B cell (primary cell): ENCODE results near the gene HECTD3. TPM values are rescaled to one million over a fixed set of nuclear protein-coding genes. Genes with fewer than 3 reads are reported as not detected.

Source experiments
- ATAC-seq: fragments of 200-7000 bp; cut with Tn5 transposase; one replicate; pipeline ENCODE4 v1.10.0; 2021; ENCODE audit warnings: low read depth, mild to moderate bottlenecking, moderate number of reproducible peaks, moderate library complexity
- CTCF ChIA-PET: fragments of 350-600 bp; sonication (Branson Sonifier 250); formaldehyde crosslinking; loops from one replicate; lab custom pipeline; 2021; ENCODE audit warnings: antibody characterized with exemption, inconsistent platforms; lab: Charles Lee
- POLR2A ChIA-PET: fragments of 350-600 bp; sonication (Branson Sonifier 250); formaldehyde crosslinking; loops from one replicate; lab custom pipeline; 2021; ENCODE audit warnings: antibody characterized with exemption; lab: Charles Lee
- DNase-seq: peaks from one replicate; pipeline ENCODE4 v3.0.0; 2013
- H2AFZ ChIP-seq: 2 replicates; pipeline ENCODE4 v1.6.1; 2012; ENCODE audit warnings: mild to moderate bottlenecking, low read depth, low read length; ENCODE audit not compliant: insufficient read depth, poor library complexity, severe bottlenecking
- H3K27ac ChIP-seq, 2 donors: 1 replicate in 1 of 2; 2 replicates in 1 of 2; pipeline ENCODE4 v1.5.1; 2012 to 2013; ENCODE audit warnings: low read length in 2 of 2, mild to moderate bottlenecking in 2 of 2, moderate library complexity in 1 of 2
- H3K27me3 ChIP-seq, 4 experiments: fragments of 200-600 bp in 1 of 4; sonication (generic) in 1 of 4; replicated peaks in 1 of 4; 1 replicate in 2 of 4; 2 replicates in 2 of 4; pipeline versions ENCODE4 v1.6.1 to v1.7.0; 2013 to 2016; ENCODE audit warnings: low read length in 3 of 4, mild to moderate bottlenecking in 2 of 4, mixed read lengths in 1 of 4, moderate library complexity in 1 of 4; ENCODE audit not compliant: insufficient read depth in 4 of 4, control insufficient read depth in 3 of 4; ENCODE audit errors: control extremely low read depth in 1 of 4
- H3K36me3 ChIP-seq, 2 experiments: replicated peaks in 1 of 2; 1 replicate in 1 of 2; 2 replicates in 1 of 2; pipeline versions ENCODE4 v1.6.1 to v1.7.1; 2013; ENCODE audit warnings: low read length in 1 of 2; ENCODE audit not compliant: insufficient read depth in 2 of 2, control insufficient read depth in 1 of 2; ENCODE audit errors: control extremely low read depth in 1 of 2, extremely low read depth in 1 of 2
- H3K4me1 ChIP-seq, 2 donors: fragments of 200-600 bp in 1 of 2; sonication (generic) in 1 of 2; 1 replicate in 1 of 2; 2 replicates in 1 of 2; pipeline versions ENCODE4 v1.5.1 to v1.6.1; 2013 to 2017; ENCODE audit warnings: low read length in 2 of 2; ENCODE audit not compliant: control insufficient read depth in 2 of 2, insufficient read depth in 2 of 2
- H3K4me2 ChIP-seq: replicated peaks from 2 replicates; pipeline ENCODE3; 2012; ENCODE audit warnings: mild to moderate bottlenecking, low read depth, low read length; ENCODE audit not compliant: poor library complexity, severe bottlenecking
- H3K4me3 ChIP-seq, 5 experiments: fragments of 200-600 bp in 1 of 5; sonication (generic) in 1 of 5; 1 replicate in 3 of 5; 2 replicates in 2 of 5; pipeline versions ENCODE4 v1.5.1 to v1.7.0; 2011 to 2016; ENCODE audit warnings: low read length in 4 of 5, mild to moderate bottlenecking in 4 of 5, low read depth in 2 of 5, control low read depth in 1 of 5, moderate library complexity in 1 of 5; ENCODE audit not compliant: insufficient read depth in 1 of 5; ENCODE audit errors: control extremely low read depth in 1 of 5, extremely low read depth in 1 of 5
- H3K79me2 ChIP-seq: fragments of 200-600 bp; sonication (generic); one replicate; pipeline ENCODE4 v1.6.0; 2016; ENCODE audit warnings: low read length; ENCODE audit not compliant: control insufficient read depth, insufficient read depth
- H3K9ac ChIP-seq: fragments of 200-600 bp; sonication (generic); 2 replicates; pipeline ENCODE4 v1.6.1; 2017; ENCODE audit warnings: mild to moderate bottlenecking, low read length, moderate library complexity
- H3K9me3 ChIP-seq, 3 donors: one replicate each; pipeline versions ENCODE4 v1.6.1 to v1.7.1; 2013; ENCODE audit warnings: low read length in 2 of 3; ENCODE audit not compliant: control insufficient read depth in 2 of 3, insufficient read depth in 1 of 3; ENCODE audit errors: control extremely low read depth in 1 of 3
- H4K20me1 ChIP-seq: 2 replicates; pipeline ENCODE4 v1.6.0; 2012; ENCODE audit warnings: mild to moderate bottlenecking, low read length; ENCODE audit not compliant: insufficient read depth, control insufficient read depth, poor library complexity, severe bottlenecking
- H3K27ac Mint-ChIP-seq: one replicate; pipeline ENCODE4 v1.8.0; 2021; ENCODE audit warnings: mixed read lengths
- H3K27me3 Mint-ChIP-seq: one replicate; pipeline ENCODE4 v1.8.0; 2021; ENCODE audit warnings: mixed read lengths
- H3K4me1 Mint-ChIP-seq: one replicate; pipeline ENCODE4 v1.8.0; 2021; ENCODE audit warnings: mixed read lengths
- H3K4me3 Mint-ChIP-seq: one replicate; pipeline ENCODE4 v1.8.0; 2021; ENCODE audit warnings: mixed read lengths
- H3K9me3 Mint-ChIP-seq: one replicate; pipeline ENCODE4 v1.8.0; 2022; ENCODE audit warnings: mixed read lengths; ENCODE audit not compliant: insufficient read depth
- EZH2 ChIP-seq: IDR thresholded peaks from 2 replicates; pipeline ENCODE4 v1.6.1; 2012; ENCODE audit warnings: borderline replicate concordance, low read depth, mild to moderate bottlenecking, moderate library complexity, low read length; ENCODE audit not compliant: insufficient read depth, poor library complexity, severe bottlenecking
- WGBS: methylation state at CpG from one replicate; pipeline ENCODE4 v1.1.5; 2013; ENCODE audit warnings: missing lambda C conversion rate; ENCODE audit not compliant: insufficient coverage; 5-methylcytosine and 5-hydroxymethylcytosine counted together
- intact Hi-C: fragments of 100-400 bp; cut with micrococcal nuclease; formaldehyde crosslinking; loops from one replicate; pipeline ENCODE4 v1.10.0; 2022
- polyA plus RNA-seq: library from polyadenylated mRNA; depleted of rRNA; stranded (reverse); fragments of >200 nt; gene quantifications from 2 replicates; pipeline ENCODE4 v1.2.3, GENCODE V29; 2012
- total RNA-seq, 2 donors: library from RNA; stranded (reverse); fragments of 120-200 nt in 1 of 2; gene quantifications; 1 replicate in 1 of 2; 2 replicates in 1 of 2; pipeline versions ENCODE4 v1.2.3 to v1.2.4, GENCODE V29; 2013 to 2022
- TF ChIP-seq, protein P1 (sequence below): fragments of 200-600 bp; IDR thresholded peaks from one replicate; pipeline ENCODE4 v1.8.0; 2022; ENCODE audit warnings: antibody characterized with exemption, mild to moderate bottlenecking

Gene HECTD3
- total and polyA plus RNA-seq, 2 donors (not counting 1 experiment from before 2014, with no cell fraction given): 44.5 to 66.8 TPM

- TF ChIP-seq, protein P1, sequence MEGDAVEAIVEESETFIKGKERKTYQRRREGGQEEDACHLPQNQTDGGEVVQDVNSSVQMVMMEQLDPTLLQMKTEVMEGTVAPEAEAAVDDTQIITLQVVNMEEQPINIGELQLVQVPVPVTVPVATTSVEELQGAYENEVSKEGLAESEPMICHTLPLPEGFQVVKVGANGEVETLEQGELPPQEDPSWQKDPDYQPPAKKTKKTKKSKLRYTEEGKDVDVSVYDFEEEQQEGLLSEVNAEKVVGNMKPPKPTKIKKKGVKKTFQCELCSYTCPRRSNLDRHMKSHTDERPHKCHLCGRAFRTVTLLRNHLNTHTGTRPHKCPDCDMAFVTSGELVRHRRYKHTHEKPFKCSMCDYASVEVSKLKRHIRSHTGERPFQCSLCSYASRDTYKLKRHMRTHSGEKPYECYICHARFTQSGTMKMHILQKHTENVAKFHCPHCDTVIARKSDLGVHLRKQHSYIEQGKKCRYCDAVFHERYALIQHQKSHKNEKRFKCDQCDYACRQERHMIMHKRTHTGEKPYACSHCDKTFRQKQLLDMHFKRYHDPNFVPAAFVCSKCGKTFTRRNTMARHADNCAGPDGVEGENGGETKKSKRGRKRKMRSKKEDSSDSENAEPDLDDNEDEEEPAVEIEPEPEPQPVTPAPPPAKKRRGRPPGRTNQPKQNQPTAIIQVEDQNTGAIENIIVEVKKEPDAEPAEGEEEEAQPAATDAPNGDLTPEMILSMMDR: no peak
- TF ChIP-seq EZH2: no peak
- Histone ChIP-seq H3K36me3 (no peaks in the 10 kb centered on the region), H3K9ac (no peak overlapping the region), H4K20me1 (no peaks in the 10 kb centered on the region), H3K27ac (no peak overlapping the region), H3K4me1 (peaks cover 8 to 11% of the 10 kb centered on the region in 2 donors), H3K27me3 (no peaks in the 10 kb centered on the region), H3K4me2 (no peak overlapping the region), H3K79me2 (no peaks in the 10 kb centered on the region), H2AFZ (no peak overlapping the region), H3K9me3 (no peaks in the 10 kb centered on the region), H3K4me3 (no peak overlapping the region)
- DNase-seq (no peak), ATAC-seq (no peak)
- ChIA-PET CTCF (no interaction called here), POLR2A (no interaction called here)
- peaks cover 9% of the 10 kb centered on the region for H3K4me1 Mint-ChIP-seq
- no CpG with 5 or more reads among the region's 2 CpGs for WGBS
- no peak overlapping the region for H3K4me3 Mint-ChIP-seq
- intact Hi-C loops: no loop called here
- no peak overlapping the region for H3K27ac Mint-ChIP-seq
- no peaks in the 10 kb centered on the region for H3K9me3 Mint-ChIP-seq
- no peaks in the 10 kb centered on the region for H3K27me3 Mint-ChIP-seq
These were observed 27.1 kb upstream of the HECTD3 start for GRCh38 chr1:45038240-45038639.

DNA sequence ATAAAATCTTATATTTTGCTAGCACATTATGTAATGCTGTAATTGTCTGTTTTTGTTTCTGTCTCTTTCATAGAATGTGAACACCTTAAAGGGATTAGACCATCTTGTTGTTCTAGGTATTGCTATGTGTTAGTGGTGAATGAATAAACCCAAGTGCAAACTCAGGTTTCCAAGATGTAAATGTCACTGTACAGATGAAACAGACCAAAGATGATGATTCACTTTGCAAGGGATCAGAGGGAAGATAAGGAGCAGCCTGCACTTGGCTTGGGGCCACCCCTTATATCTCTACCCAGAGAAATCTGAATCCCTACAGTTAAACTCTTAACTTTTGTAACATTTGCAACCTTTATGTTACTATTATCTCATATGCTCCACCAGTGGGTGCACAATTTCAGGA, 26.3 kb upstream of the HECTD3 start:
- no peak overlapping the region for H3K9ac ChIP-seq
- no peak overlapping the region for H3K4me3 Mint-ChIP-seq
- no peak overlapping the region for H3K4me2 ChIP-seq
- DNase-seq (no peak), ATAC-seq (no peak)
- intact Hi-C loops: no loop called here
- TF ChIP-seq, protein P1: no peak
- TF ChIP-seq EZH2: no peak
- no peak overlapping the region for H3K4me3 ChIP-seq
- H3K36me3 ChIP-seq: no peaks in the 10 kb centered on the region
- H3K27ac ChIP-seq: no peak overlapping the region
- CTCF ChIA-PET: no interaction called here
- peaks cover 12% of the 10 kb centered on the region for H3K4me1 Mint-ChIP-seq
- no peaks in the 10 kb centered on the region for H3K79me2 ChIP-seq
- no peak overlapping the region for H3K27ac Mint-ChIP-seq
- no peaks in the 10 kb centered on the region for H3K27me3 Mint-ChIP-seq
- no peaks in the 10 kb centered on the region for H4K20me1 ChIP-seq
- peaks cover 11% of the 10 kb centered on the region in 2 donors for H3K4me1 ChIP-seq
- H2AFZ ChIP-seq: no peak overlapping the region
- POLR2A ChIA-PET: no interaction called here
- no peaks in the 10 kb centered on the region for H3K27me3 ChIP-seq
- no peaks in the 10 kb centered on the region for H3K9me3 ChIP-seq
- no peaks in the 10 kb centered on the region for H3K9me3 Mint-ChIP-seq
